Cerebellar nuclear complex (tissue), 1 donor: ENCODE results near the gene C2orf69.

ENCODE experiments used
- DNase-seq, 2 experiments: peaks; one replicate each; lab custom pipeline; 2025; lab: John Stamatoyannopoulos, UW

The C2orf69 gene

GRCh38 chr2:199968126-199968525 lies 57.0 kb downstream of the C2orf69 start:
- DNase-seq: no peak

DNA sequence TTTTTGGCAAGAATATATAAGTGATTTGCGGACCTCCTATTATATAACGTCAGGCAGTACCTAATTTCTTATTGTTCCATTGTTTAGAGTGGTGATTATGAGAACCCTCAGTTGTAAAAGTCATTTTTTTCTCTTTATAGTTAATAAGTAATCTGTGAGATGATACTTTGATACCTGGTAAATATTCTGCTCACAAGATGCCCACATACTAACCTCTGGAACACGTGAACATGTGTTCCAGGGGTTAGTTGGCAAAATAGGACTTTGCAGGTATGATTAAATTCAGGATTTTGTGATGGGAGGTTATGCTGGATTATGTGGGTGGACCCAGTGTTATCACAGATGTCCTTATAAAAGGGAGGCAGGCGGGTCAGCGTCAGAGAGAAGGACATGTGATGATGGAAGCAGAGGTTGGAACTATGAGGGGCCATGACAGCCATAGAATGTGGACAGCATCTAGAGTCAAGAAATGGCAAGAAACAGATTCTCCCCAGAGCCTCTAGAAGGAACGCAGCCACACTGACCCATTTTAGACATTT lies 61.1 kb downstream of the C2orf69 start:
- no peak for DNase-seq

- no peak for DNase-seq
Observed at GRCh38 chr2:199973703-199974102, 62.6 kb downstream of the C2orf69 start.

DNA sequence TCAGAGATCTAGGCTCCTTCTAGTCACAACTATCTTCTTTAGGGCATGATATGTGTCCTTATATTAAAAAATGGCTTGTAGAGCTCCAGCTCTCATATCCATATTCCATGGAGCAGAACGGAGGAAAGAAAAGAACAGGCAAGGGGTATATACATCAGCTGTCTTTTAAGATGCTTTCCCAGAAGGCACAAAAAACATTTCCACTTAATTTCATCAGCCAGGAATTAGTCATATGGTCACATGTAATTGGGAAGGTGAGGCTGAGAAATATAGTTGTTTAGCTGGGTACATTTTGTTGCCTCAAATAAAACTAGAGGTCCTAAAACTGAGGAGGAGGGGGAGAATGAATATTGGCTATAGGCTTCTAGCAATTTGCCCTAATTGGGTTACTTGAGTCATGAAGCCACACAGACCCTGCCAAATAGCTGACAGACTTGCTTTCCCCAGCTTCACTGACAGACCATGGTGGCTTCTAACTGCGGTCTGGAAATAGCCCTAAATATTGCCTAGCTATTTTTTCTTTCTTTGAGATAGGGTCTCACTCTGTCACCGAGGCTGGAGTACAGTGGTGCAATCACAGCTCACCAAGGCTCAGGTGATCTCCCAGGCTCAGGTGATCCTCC lies 64.3 kb downstream of the C2orf69 start:
- no peak for DNase-seq
